ENCODE measurements around the gene VPS4A. TPM values are rescaled to one million over a fixed set of nuclear protein-coding genes. Genes with fewer than 3 reads are reported as not detected.
A peak's percentile ranks its signal among the peaks of the same experiment; 100 is the strongest.

Gene VPS4A
- total RNA-seq: 10 to 100 TPM; 41.1 to 45.3 TPM

GRCh38 chr16:69310653-69311532, at the start of gene VPS4A:
VPS4A (plus strand) TSS chr16:69311350; CDS start chr16:69311512, 162 bp downstream.
- Mint-ChIP-seq H3K4me1 (ENCODE audit: low read depth) (peaks cover 29% of the 10 kb centered on the region), H3K27me3 (ENCODE audit: low read depth) (no peaks in the 10 kb centered on the region), H3K36me3 (ENCODE audit: insufficient read depth in 2 of 2) (peaks cover 2 to 12% of the 10 kb centered on the region in 2 donors), H3K9me3 (no peaks in the 10 kb centered on the region), H3K27ac (peak within 1 kb of the TSS; percentile 77), H3K4me3 (peak within 1 kb of the TSS; percentile 89 to 99)
- DNase-seq (peak; percentile 98 to 100), ATAC-seq (replicated peaks in 1 of 2) (peak; percentile 92 to 96)

GRCh38 chr16:69266334-69267063, 44.7 kb upstream of the VPS4A start:
- Mint-ChIP-seq H3K36me3 (ENCODE audit: insufficient read depth in 2 of 2) (peaks cover 0 to 2% of the 10 kb centered on the region in 2 donors), H3K9me3 (no peaks in the 10 kb centered on the region), H3K27ac (no peak overlapping the region), H3K4me3 (no peak overlapping the region), H3K4me1 (ENCODE audit: low read depth) (no peaks in the 10 kb centered on the region), H3K27me3 (ENCODE audit: low read depth) (no peaks in the 10 kb centered on the region)
- DNase-seq (no peak), ATAC-seq (replicated peaks in 1 of 2) (no peak)

- no peak overlapping the region for H3K27ac Mint-ChIP-seq
- H3K9me3 Mint-ChIP-seq: no peaks in the 10 kb centered on the region
- ATAC-seq (replicated peaks in 1 of 2) (no peak), DNase-seq (no peak)
- H3K4me3 Mint-ChIP-seq: no peak overlapping the region
- no peaks in the 10 kb centered on the region for H3K27me3 Mint-ChIP-seq (ENCODE audit: low read depth)
- no peaks in the 10 kb centered on the region for H3K4me1 Mint-ChIP-seq (ENCODE audit: low read depth)
- peaks cover 0 to 2% of the 10 kb centered on the region in 2 donors for H3K36me3 Mint-ChIP-seq (ENCODE audit: insufficient read depth in 2 of 2)
Measured at GRCh38 chr16:69267633-69268032, 43.5 kb upstream of the VPS4A start.

- H3K4me3 Mint-ChIP-seq: no peak overlapping the region
- peaks cover 0 to 2% of the 10 kb centered on the region in 2 donors for H3K36me3 Mint-ChIP-seq (ENCODE audit: insufficient read depth in 2 of 2)
- H3K27ac Mint-ChIP-seq: no peak overlapping the region
- no peaks in the 10 kb centered on the region for H3K27me3 Mint-ChIP-seq (ENCODE audit: low read depth)
- no peak for DNase-seq
- ATAC-seq (replicated peaks in 1 of 2): no peak
- no peaks in the 10 kb centered on the region for H3K9me3 Mint-ChIP-seq
- H3K4me1 Mint-ChIP-seq (ENCODE audit: low read depth): no peaks in the 10 kb centered on the region
Measured at GRCh38 chr16:69270395-69270794, 40.8 kb upstream of the VPS4A start.

GRCh38 chr16:69270831-69271230, 40.3 kb upstream of the VPS4A start:
- H3K27ac Mint-ChIP-seq: peak overlapping the region; percentile 65
- no peak for ATAC-seq (replicated peaks in 1 of 2)
- peaks cover 0 to 2% of the 10 kb centered on the region in 2 donors for H3K36me3 Mint-ChIP-seq (ENCODE audit: insufficient read depth in 2 of 2)
- DNase-seq: no peak
- no peaks in the 10 kb centered on the region for H3K4me1 Mint-ChIP-seq (ENCODE audit: low read depth)
- H3K4me3 Mint-ChIP-seq: no peak overlapping the region
- no peaks in the 10 kb centered on the region for H3K9me3 Mint-ChIP-seq
- no peaks in the 10 kb centered on the region for H3K27me3 Mint-ChIP-seq (ENCODE audit: low read depth)

- Mint-ChIP-seq H3K27me3 (ENCODE audit: low read depth) (no peaks in the 10 kb centered on the region), H3K9me3 (no peaks in the 10 kb centered on the region), H3K36me3 (ENCODE audit: insufficient read depth in 2 of 2) (no peaks in the 10 kb centered on the region), H3K4me3 (no peak overlapping the region), H3K4me1 (ENCODE audit: low read depth) (no peaks in the 10 kb centered on the region), H3K27ac (no peak overlapping the region)
- ATAC-seq (replicated peaks in 1 of 2) (no peak), DNase-seq (no peak)
Measured at GRCh38 chr16:69273009-69273408, 38.1 kb upstream of the VPS4A start.

- DNase-seq (no peak), ATAC-seq (replicated peaks in 1 of 2) (no peak)
- Mint-ChIP-seq H3K4me3 (no peak overlapping the region), H3K4me1 (ENCODE audit: low read depth) (no peaks in the 10 kb centered on the region), H3K9me3 (no peaks in the 10 kb centered on the region), H3K27ac (no peak overlapping the region), H3K27me3 (ENCODE audit: low read depth) (no peaks in the 10 kb centered on the region), H3K36me3 (ENCODE audit: insufficient read depth in 2 of 2) (no peaks in the 10 kb centered on the region)
Measured at GRCh38 chr16:69274699-69275235, 36.4 kb upstream of the VPS4A start.

GRCh38 chr16:69276148-69277115, 34.7 kb upstream of the VPS4A start:
- Mint-ChIP-seq H3K36me3 (ENCODE audit: insufficient read depth in 2 of 2) (no peaks in the 10 kb centered on the region), H3K27ac (no peak overlapping the region), H3K9me3 (no peaks in the 10 kb centered on the region), H3K4me1 (ENCODE audit: low read depth) (no peaks in the 10 kb centered on the region), H3K27me3 (ENCODE audit: low read depth) (no peaks in the 10 kb centered on the region), H3K4me3 (no peak overlapping the region)
- no peak for DNase-seq
- no peak for ATAC-seq (replicated peaks in 1 of 2)

- Mint-ChIP-seq H3K9me3 (no peaks in the 10 kb centered on the region), H3K36me3 (ENCODE audit: insufficient read depth in 2 of 2) (no peaks in the 10 kb centered on the region), H3K4me3 (no peak overlapping the region), H3K4me1 (ENCODE audit: low read depth) (no peaks in the 10 kb centered on the region), H3K27me3 (ENCODE audit: low read depth) (no peaks in the 10 kb centered on the region), H3K27ac (no peak overlapping the region)
- no peak for ATAC-seq (replicated peaks in 1 of 2)
- DNase-seq: no peak
Measured at GRCh38 chr16:69277413-69277812, 33.7 kb upstream of the VPS4A start.

- no peaks in the 10 kb centered on the region for H3K27me3 Mint-ChIP-seq (ENCODE audit: low read depth)
- H3K4me3 Mint-ChIP-seq: no peak overlapping the region
- no peak for DNase-seq
- no peak overlapping the region for H3K27ac Mint-ChIP-seq
- H3K36me3 Mint-ChIP-seq (ENCODE audit: insufficient read depth in 2 of 2): no peaks in the 10 kb centered on the region
- no peaks in the 10 kb centered on the region for H3K9me3 Mint-ChIP-seq
- H3K4me1 Mint-ChIP-seq (ENCODE audit: low read depth): no peaks in the 10 kb centered on the region
- no peak for ATAC-seq (replicated peaks in 1 of 2)
Measured at GRCh38 chr16:69283851-69284250, 27.3 kb upstream of the VPS4A start.

GRCh38 chr16:69285240-69285639, 25.9 kb upstream of the VPS4A start:
- no peak for DNase-seq
- Mint-ChIP-seq H3K4me3 (no peak overlapping the region), H3K4me1 (ENCODE audit: low read depth) (no peaks in the 10 kb centered on the region), H3K9me3 (no peaks in the 10 kb centered on the region), H3K27me3 (ENCODE audit: low read depth) (no peaks in the 10 kb centered on the region), H3K27ac (no peak overlapping the region), H3K36me3 (ENCODE audit: insufficient read depth in 2 of 2) (no peaks in the 10 kb centered on the region)
- no peak for ATAC-seq (replicated peaks in 1 of 2)

GRCh38 chr16:69286941-69287713, 24.0 kb upstream of the VPS4A start:
- Mint-ChIP-seq H3K9me3 (no peaks in the 10 kb centered on the region), H3K27me3 (ENCODE audit: low read depth) (no peaks in the 10 kb centered on the region), H3K4me1 (ENCODE audit: low read depth) (no peaks in the 10 kb centered on the region), H3K36me3 (ENCODE audit: insufficient read depth in 2 of 2) (no peaks in the 10 kb centered on the region), H3K4me3 (no peak overlapping the region), H3K27ac (no peak overlapping the region)
- DNase-seq (peak; percentile 39 to 49), ATAC-seq (replicated peaks in 1 of 2) (peak in 1 of 2 donors; percentile 23)

Data from activated T-cell treated with anti-CD3 and anti-CD28 coated beads, Interleukin-2, amount 50 U/mL, for 72 hours (primary cell).